ENCODE data around the gene UXS1.
"Not testable (repeated sequence)": the region's sequence is repeated elsewhere in the genome, so short reads cannot be mapped to it uniquely, and the experiment has no call there.

The UXS1 gene

DNA sequence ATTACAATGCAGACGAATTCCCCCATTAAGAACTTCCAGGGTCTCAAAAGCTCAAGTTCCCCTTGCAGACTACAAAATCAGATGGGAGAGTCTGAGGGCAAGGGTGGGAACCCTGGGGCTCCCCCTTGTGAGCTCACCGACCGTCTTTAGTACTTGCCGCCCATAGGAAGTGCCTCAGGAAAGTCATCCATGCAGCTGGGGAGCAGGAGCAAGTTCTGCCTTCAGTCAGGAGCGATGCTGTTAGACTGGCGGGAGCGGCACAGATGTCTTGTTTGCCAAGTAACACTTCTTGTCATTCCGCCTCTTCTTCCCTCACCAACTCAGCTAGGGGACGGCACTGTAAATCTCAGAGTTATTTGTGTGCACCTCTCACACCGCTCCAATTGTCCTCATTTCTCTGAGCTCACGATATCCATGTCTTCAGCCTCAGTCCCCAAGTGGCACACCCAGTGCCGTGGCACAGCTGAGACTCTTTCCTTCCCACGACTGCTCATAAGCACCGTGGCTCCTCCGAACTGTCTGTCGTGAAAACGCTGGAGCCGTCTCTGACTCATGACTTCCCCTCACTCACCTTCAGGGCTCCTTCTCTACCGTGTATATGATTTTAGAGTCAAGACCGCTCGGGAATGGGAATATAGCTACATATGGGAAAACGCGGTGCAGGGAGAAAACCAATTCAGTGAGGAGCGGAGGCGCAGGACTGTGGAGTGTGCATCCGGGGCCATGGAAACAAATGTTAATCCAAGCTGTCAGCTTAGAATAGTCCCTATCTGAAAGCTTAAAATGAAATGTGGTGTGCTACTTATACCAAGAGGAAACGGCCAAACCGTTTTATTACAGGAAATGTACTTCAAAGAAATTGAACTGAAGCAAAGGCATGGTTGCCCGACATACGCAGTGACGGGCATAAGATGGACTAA is 34.0 kb downstream of the UXS1 start:
- no peak for DNase-seq

DNA sequence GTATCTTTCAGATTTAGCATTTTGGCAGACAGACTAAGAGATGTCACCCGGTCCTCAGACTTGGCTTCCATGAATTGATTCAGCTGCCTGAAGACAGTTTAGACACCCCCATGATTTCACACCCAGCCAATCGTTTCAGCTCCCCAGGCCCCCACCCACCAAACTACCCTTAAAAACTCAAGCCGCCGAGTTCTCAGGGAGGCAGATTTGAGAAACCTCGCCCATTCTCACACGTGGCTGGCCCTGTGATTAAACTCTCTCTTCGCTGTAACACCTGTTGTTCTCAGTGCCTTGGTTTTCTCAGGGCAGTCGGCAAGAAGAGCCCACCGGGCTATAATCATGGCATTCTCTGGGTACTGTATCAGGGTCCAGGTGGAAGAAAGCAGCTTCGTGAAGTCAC is 35.2 kb downstream of the UXS1 start:
- DNase-seq: no peak

DNA sequence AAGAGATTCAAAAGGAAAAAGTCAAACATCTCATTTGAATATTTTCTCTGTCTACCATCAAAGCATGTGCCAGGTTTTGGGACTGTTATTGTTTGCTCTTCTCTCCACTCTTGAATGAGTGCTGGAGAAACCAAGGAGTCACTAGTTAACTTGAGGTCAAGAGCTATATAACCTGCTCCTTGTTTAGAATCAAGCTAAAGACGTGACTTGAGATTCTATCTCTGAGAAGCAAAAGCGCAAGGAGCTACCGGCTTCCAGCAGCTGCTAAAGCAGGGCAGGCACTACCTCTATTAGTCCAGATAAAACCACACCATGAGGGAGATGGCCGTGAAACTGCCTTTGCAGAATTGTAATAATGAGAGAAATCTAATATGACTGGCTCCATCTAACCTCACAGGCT is 36.0 kb downstream of the UXS1 start:
- no peak for DNase-seq

DNA sequence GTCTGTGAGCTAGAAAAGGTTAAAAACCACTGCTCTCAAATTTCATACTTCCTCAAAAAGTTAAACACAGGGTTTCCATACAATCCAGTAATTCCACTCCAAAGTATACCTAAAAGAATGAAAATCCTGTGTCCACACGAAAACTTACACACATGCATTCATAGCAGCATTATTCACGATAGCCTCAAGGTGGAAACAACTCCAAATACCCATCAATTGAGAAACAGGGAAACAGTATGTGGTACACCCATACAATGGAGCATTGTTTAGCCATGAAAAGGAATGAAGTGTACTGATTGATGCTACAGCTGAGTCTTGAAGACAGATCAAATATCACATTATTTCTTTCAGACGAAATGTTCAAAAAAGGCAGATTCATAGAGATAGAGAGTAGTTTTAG is 36.7 kb downstream of the UXS1 start:
- DNase-seq: no peak

DNA sequence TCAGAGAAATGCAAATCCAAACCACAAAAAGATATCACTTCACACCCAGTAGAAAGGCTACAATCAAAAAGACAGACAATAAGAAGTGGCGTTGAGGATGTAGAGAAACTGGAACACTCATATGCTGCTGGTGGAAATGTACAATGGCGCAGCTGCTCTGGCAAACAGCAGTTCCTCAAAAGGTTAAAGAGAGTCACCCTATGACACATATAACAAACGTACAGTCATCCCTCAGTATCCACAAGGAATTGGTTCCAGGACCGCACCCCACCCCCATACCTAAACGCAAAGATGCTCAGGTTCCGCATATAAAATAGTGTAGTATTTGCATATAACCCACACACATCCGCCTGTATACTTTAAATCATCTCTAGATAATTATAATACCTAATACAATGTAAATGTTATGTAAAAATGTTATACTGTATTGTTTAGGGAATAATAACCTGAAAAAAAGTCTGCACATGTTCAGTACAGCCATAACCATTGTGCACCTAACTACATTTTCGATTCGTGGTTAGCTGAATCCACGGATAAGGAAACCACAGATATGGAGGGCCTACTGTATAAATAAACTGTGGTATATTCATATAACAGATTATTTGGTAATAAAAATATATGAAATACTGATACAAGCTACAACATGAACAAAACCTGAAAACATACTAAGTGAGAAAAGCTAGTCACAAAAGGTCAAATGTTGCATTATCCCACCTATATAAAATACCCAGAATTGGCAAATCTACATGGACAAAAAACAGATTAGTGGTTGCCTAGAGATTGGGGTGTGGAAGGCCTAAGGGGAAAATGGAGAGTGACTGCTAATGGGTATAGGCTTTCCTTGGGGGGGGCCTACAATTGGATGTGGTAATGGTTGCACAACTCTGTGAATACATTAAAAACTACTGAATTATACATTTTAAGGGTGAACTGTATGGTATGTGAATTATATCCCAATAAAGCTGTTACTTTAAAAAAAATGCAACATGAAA is 37.5 kb downstream of the UXS1 start:
- no peak for DNase-seq

DNA sequence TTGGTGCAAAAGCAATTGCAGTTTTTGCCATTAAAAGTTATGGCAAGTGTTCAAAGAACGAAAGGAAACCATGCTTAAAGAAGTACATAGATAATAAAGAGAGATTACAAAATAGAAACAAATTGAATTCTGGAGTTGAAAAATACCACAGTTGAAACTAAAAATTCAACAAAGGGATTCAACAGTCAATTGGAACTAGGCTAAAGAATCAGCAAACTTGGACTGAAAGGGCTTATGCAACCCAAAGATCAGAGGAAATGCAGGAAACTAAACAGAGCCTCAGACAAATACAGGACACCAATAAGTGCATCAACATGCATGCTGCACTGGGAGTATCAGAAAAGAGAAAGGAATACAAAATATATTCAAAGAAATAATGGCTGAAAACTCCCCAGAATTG is 40.3 kb downstream of the UXS1 start:
- DNase-seq: no peak

DNA sequence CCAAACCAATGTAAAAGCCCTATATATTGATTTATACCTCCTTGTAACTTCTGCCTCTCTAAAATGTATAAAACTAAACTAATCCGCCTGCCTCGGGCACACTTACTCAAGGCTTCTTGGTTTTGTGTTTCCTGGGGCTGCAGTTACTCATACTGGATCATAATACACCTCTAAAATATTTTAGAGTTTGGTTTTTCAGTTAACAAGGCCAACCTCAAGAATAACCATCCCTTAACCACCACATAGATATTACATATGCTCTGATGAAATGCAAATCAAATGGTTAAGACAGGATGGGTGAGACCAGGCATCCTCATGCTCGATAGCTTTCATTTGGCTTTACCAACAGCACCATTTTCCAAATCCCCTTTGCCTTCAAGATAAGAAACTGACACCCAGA is 46.4 kb downstream of the UXS1 start:
- DNase-seq: no peak

DNA sequence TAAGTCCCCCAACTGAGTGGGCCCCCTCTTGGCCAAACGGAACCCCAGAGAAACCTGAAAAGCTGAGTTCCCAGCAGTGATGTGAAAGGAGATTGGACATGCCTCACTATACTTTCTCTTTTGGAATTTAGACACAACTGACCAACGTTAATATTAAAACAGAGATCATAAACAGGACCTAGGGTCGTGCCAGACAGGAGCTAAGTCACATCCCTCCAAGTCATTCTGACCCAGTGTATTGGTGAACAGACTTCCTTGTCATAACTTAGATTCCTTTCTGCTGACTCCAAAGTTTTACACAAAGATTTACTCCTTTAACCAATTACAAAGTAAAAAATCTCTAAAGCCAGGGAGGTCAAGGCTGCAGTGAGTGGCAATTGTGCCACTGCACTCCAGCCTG is 46.9 kb downstream of the UXS1 start:
- DNase-seq: no peak

DNA sequence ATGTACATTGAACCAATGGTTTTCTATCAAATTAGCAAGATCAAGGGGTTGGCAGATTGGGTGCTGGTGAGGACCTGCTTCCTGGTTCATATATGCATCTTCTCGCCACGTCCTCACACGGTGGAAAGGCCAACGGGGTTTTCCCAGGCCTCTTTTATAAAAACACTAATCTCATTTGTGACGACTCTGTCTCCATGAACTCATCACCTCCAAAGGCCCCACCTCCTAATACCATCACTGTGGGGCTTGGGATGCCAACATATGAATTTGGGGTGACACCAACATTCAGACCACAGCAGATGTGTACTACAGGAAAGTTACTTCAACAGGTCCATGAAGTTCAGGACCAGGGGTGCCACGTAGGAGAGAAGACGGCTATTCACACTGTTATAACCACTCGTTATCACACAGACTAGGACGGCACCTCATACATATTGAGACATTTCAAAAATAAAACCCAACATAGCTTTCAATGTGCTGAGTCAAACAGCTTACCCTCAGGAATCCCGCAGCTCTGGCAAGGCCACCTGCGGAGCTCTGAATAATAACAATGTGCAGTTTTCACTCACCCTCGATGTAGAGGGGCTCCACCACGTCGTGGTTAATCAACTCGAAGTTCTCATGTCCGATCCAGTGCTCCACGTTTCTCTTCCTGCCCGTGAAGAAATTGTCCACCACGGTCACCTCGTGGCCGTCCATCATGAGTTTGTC is 49.3 kb downstream of the UXS1 start:
- DNase-seq: no peak

DNA sequence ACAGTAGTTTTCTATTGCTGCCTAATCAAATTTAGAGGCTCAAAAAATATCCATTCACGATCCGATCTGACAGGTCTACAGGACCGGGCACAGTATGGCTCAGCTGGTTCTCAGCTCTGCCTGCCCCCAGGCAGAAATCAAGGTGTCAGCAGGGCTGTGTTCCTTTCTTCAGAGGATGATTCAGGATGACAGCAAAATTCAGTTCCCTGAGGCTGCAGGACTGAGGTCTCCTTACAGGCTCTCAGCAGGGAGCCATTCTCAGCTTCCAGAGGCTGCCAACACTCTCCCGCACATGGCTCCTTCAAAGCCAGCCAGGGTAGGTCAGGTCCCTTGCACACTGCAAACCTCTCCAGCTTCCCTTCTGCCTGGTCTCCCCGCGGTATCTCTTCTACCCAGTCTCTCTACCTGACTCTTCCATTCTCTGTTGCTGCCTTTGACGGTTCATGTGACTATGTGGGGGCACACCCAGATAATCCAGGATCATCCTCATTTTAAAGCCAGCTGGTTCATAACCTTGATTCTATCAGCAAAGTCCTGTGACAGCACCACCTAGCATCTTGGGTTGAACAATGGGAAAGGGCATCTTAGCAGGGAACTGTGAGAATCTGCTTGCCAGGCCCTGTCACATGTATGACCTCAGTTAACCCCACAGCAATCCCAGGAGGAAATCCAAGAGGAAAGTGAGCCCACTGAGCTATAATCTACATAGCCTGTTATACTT is 50.4 kb downstream of the UXS1 start:
- no peak for DNase-seq

DNA sequence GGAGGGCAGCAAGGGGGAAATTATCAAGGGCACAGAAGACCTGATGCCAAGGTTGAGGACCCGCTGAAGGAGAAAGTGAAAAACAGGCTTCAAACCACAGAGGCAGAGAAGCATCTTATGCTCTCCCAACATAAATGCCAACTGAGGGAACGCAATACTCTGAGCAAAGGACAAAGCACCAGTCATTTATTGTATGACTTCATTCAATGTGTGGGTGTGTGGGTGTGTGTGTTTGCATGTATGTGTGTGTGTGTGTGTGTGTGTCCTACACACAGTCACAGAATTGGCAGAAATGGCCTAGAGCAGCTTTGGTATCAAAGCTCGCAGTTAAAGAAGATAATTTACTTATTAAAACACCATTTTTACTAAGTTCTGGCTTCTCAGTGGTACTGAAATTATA is 51.4 kb downstream of the UXS1 start:
- no peak for DNase-seq

DNA sequence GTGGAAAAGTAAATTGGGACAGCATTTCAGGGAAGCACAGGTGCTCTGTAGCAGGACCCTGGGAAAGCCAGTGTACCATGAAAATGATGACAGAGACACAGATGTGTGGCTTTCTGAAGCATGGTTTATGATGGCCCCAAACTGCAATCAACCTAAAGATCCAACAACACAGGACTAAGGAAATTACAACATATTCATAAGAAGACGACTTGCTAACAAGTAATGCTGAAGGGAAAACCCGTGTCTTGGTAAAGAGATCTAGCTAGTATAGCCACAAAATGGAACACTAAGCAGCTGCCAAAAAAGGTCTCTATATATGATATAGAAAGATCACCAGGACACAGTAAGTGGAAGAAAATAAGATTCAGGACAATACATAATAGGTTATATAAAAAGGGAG is 53.2 kb downstream of the UXS1 start:
- DNase-seq: no peak

DNA sequence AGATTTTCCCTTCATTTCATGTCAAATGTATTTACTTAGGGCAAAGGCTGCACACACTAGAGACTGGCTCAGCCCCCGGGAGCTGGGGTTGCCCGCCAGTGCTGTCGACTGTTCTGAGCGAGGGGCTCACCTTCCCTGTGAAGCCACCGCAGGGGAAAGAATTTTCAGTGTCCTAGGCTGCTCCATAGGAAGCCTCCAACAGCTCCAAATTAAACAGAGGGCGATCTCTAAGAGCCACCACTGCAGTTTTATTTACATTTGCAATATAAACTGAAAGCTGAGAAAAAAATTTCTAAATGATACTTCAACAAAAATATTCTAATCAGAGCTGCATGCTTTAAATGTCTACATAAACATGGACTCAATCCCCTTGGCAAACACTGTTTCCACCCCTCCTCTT is 54.0 kb downstream of the UXS1 start:
- no peak for DNase-seq

DNA sequence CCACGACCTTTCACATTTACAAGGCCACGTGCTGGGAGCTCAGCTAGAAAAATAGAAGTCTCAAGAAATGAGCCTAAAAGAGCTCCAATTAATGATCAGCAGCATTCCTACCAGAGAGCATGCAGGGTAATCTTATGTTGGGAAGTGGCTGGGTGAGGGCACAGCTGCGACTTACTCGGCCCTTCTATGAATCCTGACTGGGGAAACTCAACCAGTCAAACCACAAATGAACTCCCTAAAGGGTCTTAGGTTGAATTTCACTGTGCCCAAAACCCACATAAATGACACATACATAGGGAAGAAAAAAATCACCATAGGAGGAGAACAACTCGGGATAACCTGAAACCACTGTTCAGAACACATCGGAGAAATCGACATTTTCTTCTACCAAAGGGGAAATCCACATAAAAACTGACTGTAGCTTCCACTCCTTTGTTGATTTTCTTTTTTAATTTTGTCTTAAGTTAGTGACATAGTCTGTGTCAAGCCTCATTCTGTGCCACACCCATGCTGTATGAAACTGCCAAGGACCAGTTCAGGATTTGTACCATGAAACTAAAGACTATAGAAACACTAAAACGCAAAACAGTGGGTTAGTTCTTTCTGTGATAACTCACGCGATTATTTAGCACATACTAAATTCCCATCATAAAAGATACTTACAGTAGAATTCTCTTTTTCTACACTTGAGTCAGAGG is 54.7 kb downstream of the UXS1 start:
- no peak for DNase-seq

DNA sequence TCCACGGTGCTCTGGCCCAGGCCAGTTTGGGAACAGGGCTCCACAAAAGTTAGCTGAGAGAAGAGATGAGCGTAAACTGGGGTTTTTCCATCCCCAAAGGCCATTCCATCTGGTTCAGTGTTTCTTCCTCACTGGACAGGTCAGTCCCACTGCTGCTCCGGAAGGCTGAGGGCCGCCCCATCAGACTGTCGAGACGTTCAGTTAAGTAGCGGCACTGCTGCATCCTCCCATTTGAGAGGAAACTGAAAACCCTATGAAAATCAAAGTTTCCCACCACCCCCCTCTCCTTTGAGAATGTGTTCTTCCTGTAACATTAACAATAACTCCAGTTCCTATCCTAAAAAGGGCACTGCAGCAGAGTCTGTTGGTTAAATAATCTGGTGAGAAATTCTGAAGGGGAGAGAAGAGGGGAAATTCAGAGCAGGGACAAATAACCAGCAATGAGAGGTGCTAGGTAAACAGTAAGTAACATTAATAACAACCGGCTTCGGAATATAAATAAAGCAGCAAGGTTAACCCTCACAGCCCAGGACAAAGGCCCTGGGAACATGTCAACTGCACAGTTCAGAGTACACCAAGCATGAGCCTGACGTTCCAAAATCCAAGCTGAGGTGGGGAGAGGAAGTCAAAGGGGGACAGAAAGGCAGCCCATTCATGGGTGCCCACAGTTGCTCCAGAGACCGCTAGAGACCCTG is 55.4 kb downstream of the UXS1 start:
- no peak for DNase-seq

DNA sequence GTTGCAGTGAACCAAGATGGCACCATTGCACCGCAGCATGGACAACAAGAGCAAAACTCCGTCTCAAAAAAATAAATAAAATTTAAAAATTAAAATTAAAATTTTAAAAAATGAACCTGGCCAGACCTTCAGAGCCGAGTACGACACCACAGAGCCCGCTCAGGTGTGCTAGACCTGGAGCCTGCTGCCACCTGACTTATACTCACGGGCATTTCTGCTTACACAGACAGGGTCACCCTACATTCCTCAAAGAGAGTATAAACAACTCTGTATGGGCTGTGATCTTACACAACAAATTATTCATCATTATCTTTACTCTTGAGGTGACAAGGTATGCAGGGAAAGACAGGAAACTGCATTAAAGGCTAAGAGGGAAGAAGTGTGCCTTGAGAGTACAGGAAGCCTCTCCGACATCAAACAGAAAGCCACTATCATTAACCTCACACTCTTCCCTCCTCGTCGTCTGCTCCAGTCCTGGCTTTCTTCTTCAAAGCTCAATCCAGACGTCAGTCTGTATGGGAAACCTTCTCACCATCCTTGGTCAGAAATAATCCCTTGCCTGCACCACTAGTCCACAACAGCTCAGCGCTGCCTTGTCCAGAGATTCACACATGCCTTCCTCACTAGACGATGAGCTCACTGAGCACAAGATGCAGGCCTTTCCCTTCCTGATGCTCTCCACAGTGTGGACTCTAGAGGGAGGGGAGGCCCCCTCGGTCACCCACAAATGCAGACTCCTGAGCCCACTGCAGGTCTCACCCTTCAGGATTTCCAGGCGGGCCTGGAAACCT is 56.2 kb downstream of the UXS1 start:
- DNase-seq: no peak

DNA sequence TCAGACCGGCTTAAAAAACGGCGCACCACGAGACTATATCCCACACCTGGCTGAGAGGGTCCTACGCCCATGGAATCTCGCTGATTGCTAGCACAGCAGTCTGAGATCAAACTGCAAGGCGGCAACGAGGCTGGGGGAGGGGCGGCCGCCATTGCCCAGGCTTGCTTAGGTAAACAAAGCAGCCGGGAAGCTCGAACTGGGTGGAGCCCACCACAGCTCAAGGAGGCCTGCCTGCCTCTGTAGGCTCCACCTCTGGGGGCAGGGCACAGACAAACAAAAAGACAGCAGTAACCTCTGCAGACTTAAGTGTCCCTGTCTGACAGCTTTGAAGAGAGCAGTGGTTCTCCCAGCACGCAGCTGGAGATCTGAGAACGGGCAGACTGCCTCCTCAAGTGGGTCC is 62.9 kb downstream of the UXS1 start:
- DNase-seq: not testable (repeated sequence)

DNA sequence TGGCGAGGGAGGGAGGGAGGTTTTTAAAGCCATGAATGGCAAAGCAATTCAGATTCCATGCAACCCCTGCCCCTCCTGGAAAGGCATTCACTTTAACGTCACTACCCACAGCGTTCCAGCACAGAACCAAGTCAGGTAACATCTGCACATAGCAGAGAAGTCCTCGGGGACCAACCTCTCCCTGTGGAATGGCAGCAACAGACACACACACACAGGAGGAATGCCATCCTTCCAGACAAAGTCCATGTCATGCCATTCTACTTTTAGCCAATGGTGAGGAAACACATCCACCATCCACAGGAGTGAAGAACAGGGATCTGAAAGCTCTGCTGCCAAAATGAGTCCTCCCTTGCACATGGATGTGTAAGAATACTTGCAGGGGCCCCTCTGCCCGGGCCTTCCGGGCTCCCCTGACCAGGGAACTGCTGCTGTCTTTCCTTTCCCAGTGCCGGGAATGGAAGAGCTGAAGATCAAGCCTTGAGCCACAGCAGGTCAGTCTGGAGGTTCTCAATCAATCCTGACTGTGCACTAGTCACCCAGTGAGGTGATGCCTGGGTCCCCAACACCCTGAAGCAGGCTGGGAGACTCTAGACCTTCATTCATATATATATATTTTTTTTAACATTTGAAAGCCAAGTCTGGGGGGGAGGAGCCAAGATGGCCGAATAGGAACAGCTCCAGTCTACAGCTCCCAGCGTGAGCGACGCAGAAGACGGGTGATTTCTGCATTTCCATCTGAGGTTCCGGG is 63.7 kb downstream of the UXS1 start:
- DNase-seq: no peak

DNA sequence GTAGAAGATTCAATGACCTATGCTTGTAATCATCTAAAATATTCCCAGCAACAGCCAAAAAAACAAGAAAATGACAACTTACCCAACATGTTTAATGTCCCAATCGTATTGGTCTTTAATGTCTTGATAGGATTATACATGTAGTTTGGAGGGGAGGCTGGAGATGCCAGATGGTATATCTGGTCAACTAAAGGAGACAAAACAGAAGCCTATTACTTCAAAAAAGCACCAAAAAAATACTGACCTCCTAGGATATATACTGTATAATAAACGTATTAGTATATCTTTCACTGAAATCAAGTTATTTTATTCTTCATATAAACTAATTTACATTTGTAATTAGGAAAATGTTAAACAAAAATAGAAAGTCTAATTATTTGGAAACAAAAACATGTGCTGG is 64.5 kb downstream of the UXS1 start:
- DNase-seq: no peak

DNA sequence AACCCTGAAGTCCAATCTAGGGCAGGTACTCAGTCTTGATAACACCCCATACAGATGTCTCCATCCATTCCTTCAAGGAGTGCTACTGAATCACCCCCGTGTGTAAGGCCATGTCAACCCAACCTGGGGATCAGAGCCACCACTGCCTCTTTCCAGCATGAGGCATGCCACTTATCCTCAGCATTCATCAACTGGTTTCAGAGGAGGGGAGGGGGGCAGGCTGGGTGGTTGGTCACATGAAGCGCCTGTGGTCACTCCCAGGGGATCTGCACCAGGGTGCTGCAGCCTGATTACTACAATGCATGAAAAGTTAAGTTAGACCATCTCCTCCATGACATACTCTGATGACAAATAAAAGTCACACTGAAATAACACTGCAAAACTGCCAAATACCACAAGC is 65.0 kb downstream of the UXS1 start:
- DNase-seq: no peak

Measured in SIG-M5 (cell line).